DMS153 treated with DMSO at 0.1 percent for 48 hours (cell line): ENCODE data around the gene DCC.

ENCODE experiments used
- DNase-seq: peaks from one replicate; lab custom pipeline; 2025; ENCODE audit not compliant: unreplicated experiment; lab: John Stamatoyannopoulos, UW

The DCC gene

GRCh38 chr18:52897611-52898484 lies 557.9 kb downstream of the DCC start:
- no peak for DNase-seq

DNA sequence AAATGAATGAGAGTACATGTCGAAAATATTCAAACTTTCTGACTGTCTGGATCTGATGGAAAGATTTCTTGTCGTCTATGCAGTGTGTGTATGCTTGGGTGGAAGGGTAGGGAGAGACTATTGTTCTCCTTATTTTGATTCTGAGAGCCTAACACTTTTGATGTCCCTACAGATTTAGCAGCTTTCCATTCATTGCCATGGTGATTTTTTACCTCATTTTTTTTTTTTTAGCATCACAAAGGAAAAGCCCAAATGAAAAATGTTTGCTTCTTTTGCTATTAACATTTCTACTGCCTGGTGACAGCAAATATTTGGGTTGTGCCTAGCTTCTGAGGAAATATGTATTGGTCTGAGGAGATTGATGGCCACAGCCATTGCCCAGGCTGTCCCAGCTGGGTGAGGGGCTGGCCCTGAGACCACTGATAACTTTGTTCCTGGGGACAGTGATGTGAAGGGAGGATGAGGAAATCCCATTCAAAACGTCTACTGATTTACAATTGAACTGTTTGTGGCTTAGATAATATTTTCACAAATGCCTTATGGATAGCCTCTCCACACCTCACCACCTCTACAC lies 558.6 kb downstream of the DCC start:
- no peak for DNase-seq

- DNase-seq = no peak
Measured at GRCh38 chr18:52902188-52902587, 562.2 kb downstream of the DCC start.

GRCh38 chr18:52903857-52904256 lies 563.9 kb downstream of the DCC start:
- DNase-seq = peak; percentile 4

GRCh38 chr18:52907543-52908308 lies 567.7 kb downstream of the DCC start:
- DNase-seq = no peak

DNA sequence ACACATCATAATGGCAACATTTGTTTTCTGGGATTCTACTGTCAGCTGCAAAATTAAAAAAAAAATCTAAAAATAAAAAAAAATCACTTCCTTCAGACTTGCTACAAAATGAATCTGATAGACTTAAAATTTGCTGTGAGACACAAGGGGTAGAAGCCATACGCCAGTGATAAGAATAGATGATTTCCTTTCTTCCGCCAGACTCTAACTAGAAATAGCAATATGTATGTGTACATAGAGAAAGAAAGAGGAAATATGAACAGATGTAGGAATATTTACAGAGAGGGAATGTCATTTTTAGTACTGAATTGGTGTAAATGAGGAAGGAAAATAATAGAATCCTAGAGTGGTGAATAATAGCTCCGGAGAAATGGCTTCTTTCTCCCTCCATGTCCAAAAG lies 574.2 kb downstream of the DCC start:
- DNase-seq = no peak

DNA sequence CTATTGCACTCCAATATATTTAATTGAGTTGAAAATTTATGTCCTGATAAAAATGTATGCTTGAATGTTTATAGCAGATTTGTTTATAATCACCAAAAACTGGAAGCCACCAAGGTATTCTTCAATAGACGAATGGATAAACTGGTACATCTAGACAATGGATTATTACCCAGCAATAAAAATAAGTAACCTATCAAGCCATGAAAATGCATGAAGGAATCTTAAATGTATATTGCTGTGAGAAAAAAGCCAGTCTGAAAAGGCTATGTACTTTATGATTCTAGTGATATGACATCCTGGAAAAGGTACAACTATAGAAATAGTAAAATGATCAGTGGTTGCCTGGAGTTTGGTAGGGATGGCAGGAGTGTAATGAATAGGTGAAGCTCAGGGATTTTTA lies 580.7 kb downstream of the DCC start:
- DNase-seq = no peak

- no peak for DNase-seq
Measured at GRCh38 chr18:52933356-52933755, 593.4 kb downstream of the DCC start.

- no peak for DNase-seq
Measured at GRCh38 chr18:52936931-52937330, 596.9 kb downstream of the DCC start.

DNA sequence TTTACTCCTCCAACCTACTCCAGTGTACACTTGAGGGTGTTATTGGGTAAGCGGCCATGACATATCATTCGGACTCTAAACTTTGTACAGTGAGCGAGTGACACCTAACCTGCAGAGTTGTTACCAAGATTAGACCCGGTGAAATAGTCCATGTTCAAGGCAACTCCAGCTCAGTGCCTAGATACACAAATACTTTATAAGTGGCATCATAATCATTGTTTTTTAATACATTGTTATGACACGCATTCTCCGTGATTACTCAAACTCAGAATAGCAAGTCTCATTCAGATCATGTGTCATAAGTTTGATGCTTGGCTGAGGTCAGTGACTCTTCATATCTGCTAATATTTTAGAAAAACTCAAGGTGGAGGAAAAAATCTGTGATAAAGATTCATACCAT lies 597.8 kb downstream of the DCC start:
- DNase-seq = no peak

DNA sequence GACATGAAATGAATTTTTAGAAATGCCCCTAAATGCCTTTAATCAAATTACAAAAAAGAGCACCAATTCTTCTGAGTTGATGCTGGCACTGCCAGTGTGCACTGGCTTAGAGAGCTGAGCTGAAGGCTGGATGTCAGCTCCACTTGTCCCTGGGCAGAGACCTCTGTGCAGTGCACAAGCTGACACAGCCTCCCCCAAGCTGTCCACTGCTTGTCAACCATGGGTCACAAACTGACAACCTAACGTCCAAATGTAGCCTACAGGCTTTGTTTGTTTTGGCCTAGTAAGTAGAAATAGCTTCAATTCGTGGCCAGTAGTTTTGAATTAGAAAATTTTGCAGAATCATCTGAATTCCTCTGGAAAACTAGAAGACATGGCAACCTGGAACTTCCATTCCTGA lies 605.6 kb downstream of the DCC start:
- no peak for DNase-seq

DNA sequence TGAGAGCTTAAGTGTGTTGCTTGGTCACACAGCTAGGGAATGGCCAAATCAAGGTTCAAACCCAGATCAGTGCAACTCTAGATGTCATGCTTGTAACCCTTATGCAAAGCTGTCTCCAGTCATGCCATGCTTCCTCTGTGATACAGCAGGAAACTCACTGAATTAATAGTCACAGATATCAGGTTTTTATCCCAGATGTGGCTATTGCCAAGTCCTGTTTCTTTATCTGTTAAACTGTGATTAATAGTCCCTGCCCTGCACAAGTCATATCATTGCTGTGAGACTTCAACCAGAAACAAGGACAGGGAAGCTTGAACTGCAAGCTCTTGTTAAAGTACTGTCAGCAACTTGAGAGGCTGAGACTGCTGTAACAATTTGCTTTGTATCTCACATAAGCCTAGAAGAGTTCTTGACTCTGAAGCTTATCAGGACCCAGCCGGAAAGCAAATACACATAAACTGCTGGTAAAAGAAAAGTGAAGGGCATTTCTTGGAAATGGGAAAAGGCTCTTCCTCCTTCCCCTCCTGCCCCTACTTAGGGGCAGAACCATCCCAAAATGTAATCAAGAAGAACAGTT lies 609.0 kb downstream of the DCC start:
- no peak for DNase-seq

- no peak for DNase-seq
Measured at GRCh38 chr18:52950155-52950554, 610.2 kb downstream of the DCC start.

- no peak for DNase-seq
Measured at GRCh38 chr18:52953387-52953786, 613.4 kb downstream of the DCC start.

- DNase-seq = no peak
Measured at GRCh38 chr18:52963481-52963880, 623.5 kb downstream of the DCC start.

DNA sequence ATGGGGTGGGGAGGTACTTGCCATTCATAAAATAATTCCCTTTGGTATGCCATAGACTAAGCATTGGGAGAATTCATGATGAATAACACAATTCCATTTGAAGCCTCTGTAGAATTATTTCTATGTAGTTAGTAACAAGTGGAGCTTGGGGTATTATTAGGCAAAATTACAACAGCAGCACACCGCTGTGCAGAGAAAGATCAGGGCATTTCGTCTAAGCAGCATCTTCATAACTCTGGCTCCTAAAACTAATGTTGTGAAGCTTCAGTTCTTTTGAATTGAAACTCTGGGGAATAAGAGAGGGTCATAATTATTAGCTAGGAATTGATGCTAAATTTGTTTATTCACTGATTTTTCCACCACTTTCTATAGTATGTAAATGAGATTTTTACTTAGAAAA lies 630.7 kb downstream of the DCC start:
- DNase-seq = no peak

GRCh38 chr18:52971097-52971496 lies 631.1 kb downstream of the DCC start:
- no peak for DNase-seq

DNA sequence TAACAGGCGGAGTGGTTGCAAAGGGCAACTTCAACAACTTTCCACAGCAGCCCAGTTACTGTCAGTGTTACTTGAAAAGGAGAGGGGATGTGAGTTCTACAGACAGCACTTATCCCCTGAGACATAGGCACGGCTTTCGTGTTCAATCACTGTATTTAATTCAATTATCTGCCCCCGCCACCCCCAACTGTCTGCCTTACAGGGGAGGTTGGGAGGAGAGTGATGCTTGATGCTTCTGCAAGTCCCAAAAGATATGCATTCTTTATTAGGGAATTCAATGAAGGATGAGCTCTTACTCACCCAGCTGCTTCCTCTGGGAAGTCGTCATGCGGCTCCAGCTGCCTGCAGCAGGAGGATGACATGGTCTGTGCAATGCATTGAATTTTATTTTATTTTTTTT lies 639.9 kb downstream of the DCC start:
- no peak for DNase-seq

- DNase-seq = no peak
Measured at GRCh38 chr18:52991246-52991645, 651.2 kb downstream of the DCC start.

DNA sequence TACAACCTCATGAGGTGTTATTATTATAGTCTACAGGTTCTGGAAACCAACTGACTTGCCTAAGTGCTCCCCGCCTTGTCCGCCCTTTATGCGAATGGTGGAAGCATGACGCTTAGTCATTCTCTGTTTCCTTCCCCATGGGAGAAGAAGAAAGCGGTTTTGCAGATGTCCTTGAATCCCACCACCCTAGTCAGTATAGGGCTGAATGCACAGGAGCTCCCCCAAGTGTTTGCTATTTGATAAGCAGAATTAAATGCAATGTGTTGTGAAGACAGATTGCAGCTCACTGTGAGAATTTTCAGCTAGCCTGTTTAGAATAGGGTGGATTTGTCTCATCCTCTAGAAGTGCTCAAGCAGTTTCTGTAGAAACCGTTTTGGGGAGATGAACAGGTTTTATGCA lies 652.0 kb downstream of the DCC start:
- DNase-seq = no peak

DNA sequence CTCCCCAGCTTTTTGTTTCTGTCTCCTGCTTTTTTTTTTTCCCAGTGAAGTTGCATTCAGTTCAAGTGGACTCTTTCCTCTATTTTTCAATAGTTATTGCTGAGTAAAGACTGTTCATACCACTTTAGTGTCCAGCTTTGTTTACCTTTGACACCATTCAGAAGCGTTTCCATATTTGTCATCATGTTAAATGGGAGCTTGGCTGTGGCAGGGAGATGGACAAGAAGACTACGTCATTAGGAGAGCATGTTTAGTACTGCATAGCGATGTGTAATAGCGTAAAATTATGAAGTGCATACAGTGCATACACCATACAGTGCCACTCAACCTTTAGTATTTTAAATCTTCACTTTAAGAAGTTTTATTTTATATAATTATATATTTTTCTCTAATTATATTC lies 655.9 kb downstream of the DCC start:
- DNase-seq = peak; percentile 10

DNA sequence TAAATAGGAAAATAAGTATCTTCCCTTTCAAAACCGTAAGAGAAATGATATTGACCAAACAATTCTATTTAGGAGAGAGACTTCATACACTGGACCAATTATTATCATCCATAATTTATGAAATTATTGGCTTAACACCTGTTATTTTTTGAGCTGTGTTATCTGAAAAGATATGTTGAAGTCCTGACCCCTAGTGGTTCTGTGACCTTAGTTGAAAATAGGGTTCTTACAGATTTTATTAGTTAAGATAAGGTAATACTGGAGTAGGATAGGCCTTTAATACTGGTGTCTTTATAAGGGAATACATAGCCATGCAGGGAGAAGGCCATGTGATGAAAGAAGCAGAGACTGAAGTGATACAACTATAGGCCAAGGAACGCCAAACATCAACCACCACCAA lies 659.6 kb downstream of the DCC start:
- DNase-seq = no peak
